ENCODE results near the gene JAKMIP1.
A peak's percentile ranks its signal among the peaks of the same experiment; 100 is the strongest.

Gene JAKMIP1

GRCh38 chr4:6200011-6200921 is at the start of gene JAKMIP1:
JAKMIP1 (minus strand) TSS chr4:6200549; CDS start chr4:6112850, 87,699 bp downstream.
- DNase-seq: peak; percentile 9

GRCh38 chr4:6248394-6248793 is 48.0 kb upstream of the JAKMIP1 start:
- DNase-seq: no peak

GRCh38 chr4:6246170-6246634 is 45.9 kb upstream of the JAKMIP1 start:
- DNase-seq: no peak

GRCh38 chr4:6245246-6246169 is 45.2 kb upstream of the JAKMIP1 start:
- no peak for DNase-seq

GRCh38 chr4:6242271-6243029 is 42.1 kb upstream of the JAKMIP1 start:
- no peak for DNase-seq

DNA sequence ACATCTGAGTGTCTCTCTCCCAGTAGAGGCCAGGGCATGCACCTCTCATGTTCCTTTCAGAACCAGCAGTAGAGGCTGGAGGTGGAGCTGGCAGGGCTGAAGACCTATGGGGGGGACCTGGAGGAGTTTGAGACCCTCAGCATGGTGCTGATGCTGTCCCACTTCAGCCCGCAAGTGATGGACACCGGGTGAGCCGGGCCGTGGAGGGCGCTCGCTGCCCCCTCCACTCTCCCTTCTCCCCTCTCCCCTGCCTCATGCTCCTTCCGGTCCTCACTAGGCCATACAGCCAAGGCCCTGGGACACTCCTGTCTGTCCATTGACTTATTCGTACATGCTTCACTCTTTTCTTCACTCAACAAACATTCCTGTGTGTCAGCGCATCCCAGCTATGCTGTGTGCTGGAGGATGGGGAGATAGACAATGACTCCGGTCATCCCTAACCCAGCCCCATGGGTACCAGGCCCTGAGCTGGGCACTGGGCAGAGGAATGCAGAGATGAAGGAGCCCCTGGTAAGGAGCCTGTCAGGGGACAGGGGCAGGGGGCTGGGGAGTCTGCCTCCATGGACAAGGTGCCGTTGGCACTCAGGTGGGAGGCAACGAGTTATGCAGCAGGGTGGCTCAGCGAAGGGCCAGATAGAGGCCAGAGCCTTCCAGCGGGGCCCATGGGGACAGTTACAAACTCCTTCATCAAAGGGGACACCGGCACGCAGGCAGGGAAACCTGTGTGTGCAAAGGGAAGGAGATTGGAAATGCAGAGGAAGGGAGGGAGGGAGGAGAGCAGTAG is 40.9 kb upstream of the JAKMIP1 start:
- no peak for DNase-seq

- DNase-seq: no peak
These were observed 39.6 kb upstream of the JAKMIP1 start for GRCh38 chr4:6239968-6240367.

DNA sequence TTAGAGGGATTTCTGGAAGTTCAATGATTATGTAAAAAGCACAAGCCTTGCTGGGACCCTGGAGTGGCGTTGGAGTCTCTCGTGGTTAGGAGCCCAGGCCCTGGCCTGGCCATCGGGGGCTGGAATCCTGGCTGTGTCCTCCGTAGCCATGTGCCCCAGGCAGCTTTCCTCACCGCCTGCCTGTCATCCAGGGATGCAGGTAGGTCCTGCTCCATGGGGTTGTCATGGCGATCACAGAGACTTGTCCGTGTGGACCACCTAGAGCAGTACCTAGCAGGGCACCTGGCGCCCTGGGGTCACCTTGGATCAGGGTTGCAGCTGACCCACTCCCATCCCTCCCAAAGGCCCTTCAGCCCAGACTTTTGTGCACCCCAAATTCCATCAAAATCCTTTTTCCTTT is 39.1 kb upstream of the JAKMIP1 start:
- no peak for DNase-seq

DNA sequence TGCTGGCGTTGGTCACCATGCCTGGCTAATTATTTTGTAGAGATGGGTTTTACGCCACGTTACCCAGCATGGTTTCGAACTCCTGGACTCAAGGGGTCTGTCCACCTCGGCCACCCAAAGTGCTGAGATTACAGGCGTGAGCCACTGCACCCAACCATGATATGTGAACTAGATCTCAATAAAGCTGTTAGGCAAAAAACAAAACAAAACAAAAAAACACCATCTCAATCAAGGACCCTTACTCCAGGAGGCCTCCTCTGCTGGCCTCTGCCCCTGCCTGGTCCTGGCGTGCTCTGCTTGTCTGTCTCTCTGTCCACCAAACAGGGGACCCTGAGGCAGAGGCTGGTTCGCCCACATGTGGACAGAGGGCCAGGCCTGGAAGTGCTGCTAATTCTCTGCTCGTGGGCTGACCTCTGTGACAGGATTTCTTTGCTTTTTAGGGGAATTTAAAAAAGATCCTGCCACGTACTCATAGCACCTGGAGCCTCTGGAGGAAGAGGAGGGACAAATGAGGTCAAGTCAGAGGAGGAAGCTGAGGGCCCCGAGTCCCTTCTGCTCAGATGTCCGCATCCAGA is 36.6 kb upstream of the JAKMIP1 start:
- no peak for DNase-seq

GRCh38 chr4:6235901-6236640 is 35.7 kb upstream of the JAKMIP1 start:
- no peak for DNase-seq

DNA sequence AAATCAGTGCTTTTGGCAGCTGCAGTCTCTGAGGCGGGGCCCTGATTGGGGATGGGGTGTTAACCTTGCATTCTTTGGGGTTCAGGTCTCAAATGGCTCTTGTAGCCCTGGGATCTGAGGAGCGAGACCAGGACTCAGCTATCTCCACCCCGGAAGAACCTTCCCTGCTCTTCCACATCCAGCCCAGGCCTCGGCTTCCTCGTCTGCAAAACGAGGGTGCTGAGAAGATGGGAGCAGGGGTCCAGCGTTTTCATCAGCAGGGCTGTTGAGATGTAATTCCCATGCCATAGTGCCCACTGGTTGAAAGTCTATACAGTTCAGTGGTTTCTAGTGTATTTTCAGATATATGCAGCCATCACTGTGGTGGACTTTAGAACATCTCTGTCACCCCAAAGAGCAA is 34.7 kb upstream of the JAKMIP1 start:
- DNase-seq: no peak

DNA sequence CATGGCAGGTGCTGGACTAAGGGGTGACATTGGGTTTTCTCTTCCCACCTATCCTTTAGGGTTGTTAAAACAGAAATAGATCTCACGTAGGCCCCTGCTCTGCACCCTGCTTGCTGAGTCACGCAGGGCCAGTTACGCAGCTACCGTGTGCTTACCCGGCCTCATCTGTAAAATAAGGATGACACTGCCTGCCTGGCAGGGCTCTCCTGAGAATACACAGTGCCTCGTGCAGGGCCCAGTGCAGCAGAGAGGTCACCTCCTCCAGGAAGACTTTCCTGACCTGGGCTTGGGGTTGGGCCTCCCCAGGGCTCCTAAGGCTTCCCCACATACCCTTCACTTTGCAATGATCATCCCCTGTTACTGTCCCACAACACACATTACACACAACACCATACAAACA is 33.6 kb upstream of the JAKMIP1 start:
- no peak for DNase-seq

DNA sequence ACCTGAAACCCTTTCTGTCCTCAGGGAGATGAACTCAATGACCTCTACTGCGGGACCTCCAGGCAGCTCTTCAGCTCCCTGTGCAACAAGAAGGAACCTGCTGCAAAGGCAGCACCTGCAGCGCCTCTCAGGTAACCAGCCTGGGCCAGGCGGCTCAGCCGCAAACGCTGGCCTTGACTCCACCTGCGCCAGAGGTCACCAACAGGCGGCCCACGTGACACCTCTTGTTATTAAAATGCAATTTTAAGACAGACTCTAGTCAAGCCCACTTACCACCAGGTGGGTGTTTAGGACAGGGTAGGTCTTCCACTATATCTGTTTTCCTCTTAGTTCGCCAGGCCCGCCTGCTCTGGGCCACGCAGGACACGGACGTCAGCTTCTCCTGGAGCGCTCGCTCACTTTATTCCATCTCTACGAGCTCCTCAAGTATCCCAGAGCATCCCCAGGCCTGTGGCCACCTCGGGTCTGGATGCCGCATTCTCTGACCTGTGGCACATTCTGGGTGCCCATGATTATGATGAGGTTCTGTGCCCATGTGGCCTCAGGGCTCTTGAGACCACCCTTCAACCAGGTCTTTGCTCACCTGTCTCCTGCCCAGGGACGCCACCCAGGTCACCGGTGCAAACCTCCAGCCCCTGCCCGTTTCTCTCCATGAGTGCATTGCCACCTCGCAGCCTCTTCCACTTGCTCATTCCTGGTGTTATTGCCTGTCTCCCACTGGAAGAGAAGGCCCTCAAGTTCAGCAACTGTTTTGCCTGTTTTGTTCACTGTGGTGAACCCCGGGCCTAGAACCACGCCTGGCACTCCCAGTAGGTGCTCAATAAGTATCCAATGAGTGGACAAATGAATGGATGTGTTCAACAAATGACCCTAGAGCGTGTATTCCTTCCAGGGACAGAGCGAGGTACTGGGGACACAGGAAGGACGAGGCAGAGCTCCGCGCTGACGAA is 32.8 kb upstream of the JAKMIP1 start:
- DNase-seq: no peak

GRCh38 chr4:6231663-6232165 is 31.4 kb upstream of the JAKMIP1 start:
- no peak for DNase-seq

DNA sequence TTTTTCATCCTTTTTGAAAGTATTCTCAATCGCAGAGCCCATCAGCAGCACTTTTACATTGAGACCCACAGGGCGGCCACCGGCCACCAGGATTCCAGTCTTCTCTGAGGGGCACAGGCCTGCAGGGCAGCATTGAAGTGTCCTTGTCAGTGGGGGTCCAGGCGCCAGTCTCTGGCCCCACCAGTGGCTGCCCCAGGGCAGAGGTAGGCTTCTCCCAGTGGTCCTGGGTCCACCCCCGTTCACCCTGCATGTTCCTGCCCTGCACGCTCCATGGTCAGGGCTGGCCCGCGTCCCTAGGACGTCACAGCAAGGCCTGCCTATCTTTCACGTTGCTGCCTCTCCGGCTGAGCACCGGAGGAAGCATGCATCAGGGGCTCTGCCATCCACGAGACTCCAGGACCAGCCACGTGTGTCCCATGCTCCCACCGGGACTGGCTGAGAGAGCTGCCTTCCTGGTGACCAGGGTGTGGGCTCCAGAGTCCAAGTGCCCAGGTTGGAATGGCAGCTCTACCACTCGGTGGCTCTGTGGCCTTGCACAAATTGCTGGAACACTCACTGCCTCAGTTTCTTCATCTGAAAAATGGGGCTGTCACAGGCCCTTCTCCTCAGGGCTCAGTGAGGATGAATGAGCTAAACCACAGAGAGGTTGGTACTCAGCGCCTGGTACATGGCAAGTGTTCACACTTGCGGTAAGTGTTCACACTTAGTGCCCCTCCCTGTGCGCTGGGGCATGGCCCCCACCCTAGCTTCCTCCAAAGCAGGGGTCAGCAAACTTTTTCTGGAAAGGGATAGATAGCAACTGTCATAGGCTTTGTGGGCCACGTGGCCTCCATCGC is 30.7 kb upstream of the JAKMIP1 start:
- DNase-seq: no peak

DNA sequence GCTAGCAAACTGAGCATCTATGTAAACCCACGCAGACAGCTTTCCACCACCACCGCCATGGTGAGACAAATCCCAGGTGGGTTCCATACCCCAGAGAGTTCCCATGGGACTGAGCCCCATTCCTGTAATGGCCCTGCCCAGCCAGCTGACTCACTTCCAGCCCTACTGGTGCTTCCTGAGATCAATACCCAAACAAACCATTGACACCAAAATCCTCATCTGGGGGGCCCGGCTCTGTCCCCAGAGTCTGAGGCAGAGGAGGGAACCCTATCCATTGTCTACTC is 30.1 kb upstream of the JAKMIP1 start:
- DNase-seq: no peak

DNA sequence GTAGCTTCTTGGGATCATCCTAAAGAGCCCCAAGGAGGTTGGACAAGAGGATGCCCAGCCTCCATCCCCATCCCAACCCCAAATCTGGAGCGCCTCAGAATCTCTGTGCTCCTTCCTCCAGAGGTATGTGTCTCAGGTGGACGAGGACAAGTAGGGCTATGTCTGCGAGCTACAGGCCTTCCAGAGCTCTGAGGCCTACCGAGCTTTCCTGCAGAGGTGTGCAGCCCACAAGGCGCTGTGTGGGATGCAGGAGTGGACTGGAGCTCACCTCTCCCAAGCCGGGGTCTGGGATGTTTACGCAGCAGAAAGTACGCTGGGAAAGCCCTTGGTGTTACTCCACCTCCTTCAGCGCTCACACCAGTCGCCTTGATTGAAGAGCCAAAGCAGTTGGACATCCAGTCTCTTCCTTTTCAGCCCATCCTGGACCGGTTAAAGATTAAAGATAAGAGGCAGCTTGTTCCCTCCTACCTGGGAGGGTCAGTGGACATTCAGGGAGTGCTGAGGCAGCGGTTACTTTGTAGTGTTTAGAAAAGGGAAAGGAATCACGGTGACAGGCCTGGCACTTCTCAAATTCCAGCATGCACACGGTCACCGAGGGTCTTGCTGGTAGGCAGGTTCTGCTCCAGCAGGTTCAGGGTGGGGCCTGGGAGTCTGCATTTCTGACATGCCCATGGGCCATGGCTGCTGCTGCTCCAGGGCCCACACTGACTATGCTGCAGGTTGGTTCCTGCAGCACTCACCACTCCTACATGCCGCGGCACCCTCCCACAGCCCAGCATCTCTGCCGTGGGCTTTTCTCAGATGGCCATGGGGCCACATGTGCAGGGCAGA is 29.5 kb upstream of the JAKMIP1 start:
- DNase-seq: no peak

DNA sequence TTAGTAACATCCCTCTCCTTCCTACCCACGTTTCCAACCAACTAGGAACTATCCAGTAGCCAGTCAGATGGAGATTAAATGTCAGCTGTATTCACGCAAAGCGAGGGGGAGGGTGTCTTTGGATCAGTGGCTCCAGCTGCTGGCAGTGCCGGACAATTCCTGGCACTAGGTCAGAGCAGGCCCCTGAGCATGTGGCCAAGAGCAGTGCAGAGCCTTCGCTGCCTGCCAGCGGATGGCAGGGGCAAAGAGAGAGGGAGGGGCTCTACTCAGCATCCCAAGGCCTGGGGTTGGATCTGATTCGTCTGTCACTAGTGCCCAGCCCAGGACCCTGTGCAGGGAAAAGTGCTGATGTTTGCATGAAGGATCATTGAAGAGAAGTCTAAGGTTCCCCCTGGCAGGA is 28.7 kb upstream of the JAKMIP1 start:
- DNase-seq: no peak

Measured in GOT3 (cell line).